Natural killer cell (primary cell): ENCODE measurements around the gene ZNF521. TPM values are rescaled to one million over a fixed set of nuclear protein-coding genes. Genes with fewer than 3 reads are reported as not detected.

Source experiments
- ATAC-seq, 3 donors: fragments of 150-1000 bp in 2 of 3; fragments of 200-7000 bp in 1 of 3; cut with Tn5 transposase; 1 replicate in 1 of 3; 2 replicates in 2 of 3; pipeline ENCODE4 v1.10.0; 2021; ENCODE audit warnings: mild to moderate bottlenecking in 2 of 3, moderate library complexity in 2 of 3
- DNase-seq, 2 donors: peaks; one replicate each; pipeline versions ENCODE4 v3.0.0 to v3.0.0-alpha.2; 2013 to 2021; ENCODE audit warnings: mixed read lengths in 1 of 2
- H3K27ac ChIP-seq: one replicate; pipeline ENCODE4 v1.5.1; 2013; ENCODE audit warnings: mild to moderate bottlenecking, low read length
- H3K27me3 ChIP-seq: one replicate; pipeline ENCODE4 v1.6.1; 2013; ENCODE audit warnings: low read length; ENCODE audit not compliant: control insufficient read depth, insufficient read depth
- H3K36me3 ChIP-seq: one replicate; pipeline ENCODE4 v1.6.1; 2013; ENCODE audit warnings: low read length; ENCODE audit not compliant: control insufficient read depth, insufficient read depth
- H3K4me1 ChIP-seq: one replicate; pipeline ENCODE4 v1.6.1; 2013; ENCODE audit warnings: low read length; ENCODE audit not compliant: control insufficient read depth, insufficient read depth
- H3K4me3 ChIP-seq: one replicate; pipeline ENCODE4 v1.5.1; 2013; ENCODE audit warnings: low read length
- H3K9me3 ChIP-seq: one replicate; pipeline ENCODE4 v1.6.1; 2013; ENCODE audit warnings: low read length; ENCODE audit not compliant: control insufficient read depth, insufficient read depth
- H3K27ac Mint-ChIP-seq, 2 donors: one replicate each; pipeline ENCODE4 v1.8.0; 2022; ENCODE audit warnings: mild to moderate bottlenecking in 2 of 2, mixed read lengths in 2 of 2, moderate library complexity in 1 of 2
- H3K27me3 Mint-ChIP-seq, 2 donors: one replicate each; pipeline ENCODE4 v1.8.0; 2022; ENCODE audit warnings: low read depth in 2 of 2, mixed read lengths in 2 of 2
- H3K36me3 Mint-ChIP-seq: one replicate; pipeline ENCODE4 v1.8.0; 2022; ENCODE audit warnings: mixed read lengths
- H3K4me1 Mint-ChIP-seq, 2 donors: one replicate each; pipeline ENCODE4 v1.8.0; 2022; ENCODE audit warnings: mixed read lengths in 2 of 2
- H3K4me3 Mint-ChIP-seq: one replicate; pipeline ENCODE4 v1.8.0; 2022; ENCODE audit warnings: mild to moderate bottlenecking, moderate library complexity, mixed read lengths
- H3K9me3 Mint-ChIP-seq, 2 donors: one replicate each; pipeline ENCODE4 v1.8.0; 2022; ENCODE audit warnings: mixed read lengths in 2 of 2
- WGBS: methylation state at CpG from one replicate; pipeline ENCODE4 v1.1.7; 2013; ENCODE audit warnings: missing lambda C conversion rate; ENCODE audit not compliant: insufficient coverage; 5-methylcytosine and 5-hydroxymethylcytosine counted together
- intact Hi-C: fragments of 100-400 bp; cut with micrococcal nuclease; formaldehyde crosslinking; loops from one replicate; pipeline ENCODE4 v1.14.2; 2022
- total RNA-seq, 4 donors: library from RNA; stranded (reverse); fragments of 120-200 nt in 1 of 4; gene quantifications; one replicate each; pipeline versions ENCODE4 v1.2.3 to v1.2.4, GENCODE V29; 2013 to 2022
- TF ChIP-seq, protein P1 (sequence below): fragments of 200-600 bp; IDR thresholded peaks from one replicate; pipeline ENCODE4 v1.8.0; 2022; ENCODE audit warnings: antibody characterized with exemption

Gene ZNF521
- total RNA-seq, 3 donors from 2014 or later (not counting 1 experiment from before 2014, with no cell fraction given), result 0.19 to 3.5 (median 0.54) TPM

DNA sequence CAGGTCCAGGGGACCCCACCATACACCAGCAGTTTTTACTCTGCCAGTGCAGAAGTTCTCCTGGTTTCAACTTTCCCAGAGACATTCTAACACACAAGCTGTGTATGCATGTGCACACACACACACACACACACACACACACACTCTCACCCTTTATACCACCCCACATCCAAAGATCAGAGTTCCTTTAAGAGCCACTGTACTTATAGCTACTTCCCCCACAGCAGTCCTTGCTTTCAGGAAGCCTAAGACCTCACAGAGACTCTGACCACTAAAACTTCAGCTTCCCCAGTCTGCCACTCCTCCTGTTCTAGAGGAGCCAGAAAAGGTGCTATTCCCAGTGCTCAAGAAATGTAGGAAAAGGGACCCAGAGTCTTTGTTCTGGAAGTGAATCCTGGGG lies 107.8 kb downstream of the ZNF521 start:
- H3K27me3 ChIP-seq, result no peaks in the 10 kb centered on the region
- intact Hi-C loops, result no loop called here
- no peak overlapping the region for H3K27ac ChIP-seq
- H3K4me3 ChIP-seq, result no peak overlapping the region
- Mint-ChIP-seq H3K4me3 (no peak overlapping the region), H3K27me3 (no peaks in the 10 kb centered on the region), H3K4me1 (peaks cover 0 to 4% of the 10 kb centered on the region in 2 donors), H3K36me3 (no peaks in the 10 kb centered on the region), H3K27ac (no peak overlapping the region), H3K9me3 (no peaks in the 10 kb centered on the region)
- no peak for DNase-seq
- no peaks in the 10 kb centered on the region for H3K36me3 ChIP-seq
- TF ChIP-seq, protein P1, sequence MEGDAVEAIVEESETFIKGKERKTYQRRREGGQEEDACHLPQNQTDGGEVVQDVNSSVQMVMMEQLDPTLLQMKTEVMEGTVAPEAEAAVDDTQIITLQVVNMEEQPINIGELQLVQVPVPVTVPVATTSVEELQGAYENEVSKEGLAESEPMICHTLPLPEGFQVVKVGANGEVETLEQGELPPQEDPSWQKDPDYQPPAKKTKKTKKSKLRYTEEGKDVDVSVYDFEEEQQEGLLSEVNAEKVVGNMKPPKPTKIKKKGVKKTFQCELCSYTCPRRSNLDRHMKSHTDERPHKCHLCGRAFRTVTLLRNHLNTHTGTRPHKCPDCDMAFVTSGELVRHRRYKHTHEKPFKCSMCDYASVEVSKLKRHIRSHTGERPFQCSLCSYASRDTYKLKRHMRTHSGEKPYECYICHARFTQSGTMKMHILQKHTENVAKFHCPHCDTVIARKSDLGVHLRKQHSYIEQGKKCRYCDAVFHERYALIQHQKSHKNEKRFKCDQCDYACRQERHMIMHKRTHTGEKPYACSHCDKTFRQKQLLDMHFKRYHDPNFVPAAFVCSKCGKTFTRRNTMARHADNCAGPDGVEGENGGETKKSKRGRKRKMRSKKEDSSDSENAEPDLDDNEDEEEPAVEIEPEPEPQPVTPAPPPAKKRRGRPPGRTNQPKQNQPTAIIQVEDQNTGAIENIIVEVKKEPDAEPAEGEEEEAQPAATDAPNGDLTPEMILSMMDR, result no peak
- H3K9me3 ChIP-seq, result no peaks in the 10 kb centered on the region
- ATAC-seq, result no peak
- H3K4me1 ChIP-seq, result no peaks in the 10 kb centered on the region

DNA sequence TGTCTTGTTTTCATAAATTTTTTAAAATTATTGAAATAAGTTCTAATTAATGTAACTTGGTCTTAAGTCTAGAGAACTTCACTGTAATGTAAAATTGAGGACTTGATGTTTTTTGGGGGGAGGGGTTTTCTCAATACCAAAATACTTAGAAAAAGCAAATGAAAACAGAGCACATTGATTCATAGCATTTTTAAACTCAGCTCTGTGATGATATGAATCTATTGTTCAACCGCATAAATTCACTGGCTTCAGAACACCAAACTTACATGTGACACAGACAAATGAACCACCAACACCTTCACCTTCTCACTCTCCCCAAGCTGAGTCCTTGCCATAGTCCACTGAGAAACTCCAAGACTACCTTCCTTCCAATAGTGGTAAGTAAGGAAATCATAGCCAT lies 108.2 kb downstream of the ZNF521 start:
- Mint-ChIP-seq H3K27me3 (no peaks in the 10 kb centered on the region), H3K36me3 (no peaks in the 10 kb centered on the region), H3K9me3 (no peaks in the 10 kb centered on the region), H3K4me1 (peaks cover 0 to 4% of the 10 kb centered on the region in 2 donors), H3K4me3 (no peak overlapping the region), H3K27ac (no peak overlapping the region)
- Histone ChIP-seq H3K36me3 (no peaks in the 10 kb centered on the region), H3K4me1 (no peaks in the 10 kb centered on the region), H3K4me3 (no peak overlapping the region), H3K27ac (no peak overlapping the region), H3K9me3 (no peaks in the 10 kb centered on the region), H3K27me3 (no peaks in the 10 kb centered on the region)
- no peak for ATAC-seq
- intact Hi-C loops, result no loop called here
- no peak for DNase-seq
- TF ChIP-seq, protein P1, result no peak
- WGBS, result 20% methylated on average over 1 of the region's 1 CpG

DNA sequence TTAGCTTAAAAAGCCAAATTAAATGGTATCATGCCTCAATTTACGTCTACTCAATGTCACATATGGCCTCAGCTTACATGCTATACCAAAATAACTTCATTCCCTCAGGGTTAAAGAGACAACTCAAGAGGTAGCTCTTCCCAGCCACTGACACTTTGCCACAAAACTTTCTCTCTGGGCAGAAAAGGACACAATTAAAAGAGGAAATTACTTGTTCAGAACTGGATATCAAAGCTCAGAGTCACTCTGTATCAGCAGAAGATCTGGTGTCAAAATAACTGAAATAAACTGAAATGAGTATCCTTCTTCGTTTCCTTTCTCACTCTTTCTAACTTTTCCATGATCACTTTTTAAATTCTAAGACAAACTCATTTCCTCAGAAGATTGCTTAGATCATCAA lies 108.7 kb downstream of the ZNF521 start:
- Mint-ChIP-seq H3K36me3 (no peaks in the 10 kb centered on the region), H3K27ac (no peak overlapping the region), H3K9me3 (no peaks in the 10 kb centered on the region), H3K27me3 (no peaks in the 10 kb centered on the region), H3K4me1 (peaks cover 0 to 4% of the 10 kb centered on the region in 2 donors), H3K4me3 (no peak overlapping the region)
- no peaks in the 10 kb centered on the region for H3K4me1 ChIP-seq
- intact Hi-C loops, result no loop called here
- no peaks in the 10 kb centered on the region for H3K36me3 ChIP-seq
- no peak overlapping the region for H3K27ac ChIP-seq
- DNase-seq (no peak), ATAC-seq (no peak)
- H3K4me3 ChIP-seq, result no peak overlapping the region
- no peaks in the 10 kb centered on the region for H3K27me3 ChIP-seq
- WGBS, result 72% methylated on average over 2 of the region's 2 CpGs
- H3K9me3 ChIP-seq, result no peaks in the 10 kb centered on the region
- TF ChIP-seq, protein P1, result no peak

DNA sequence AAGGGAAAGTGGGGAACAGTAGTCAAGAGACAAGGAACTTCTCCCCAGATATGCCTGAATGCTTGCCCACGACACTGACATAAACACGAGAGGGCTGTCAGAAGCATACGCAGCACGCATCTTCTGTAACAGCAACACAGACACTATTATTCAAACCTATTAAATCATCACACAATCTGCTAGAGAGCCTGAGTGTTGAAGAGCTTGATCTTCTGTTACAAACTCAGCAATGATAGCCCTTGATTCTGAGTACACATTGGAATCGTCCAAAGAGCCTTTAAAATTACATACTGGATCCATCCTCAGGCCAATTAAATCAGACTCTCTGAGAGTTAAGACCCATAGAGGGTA lies 111.6 kb downstream of the ZNF521 start:
- Histone ChIP-seq H3K4me3 (no peak overlapping the region), H3K36me3 (no peaks in the 10 kb centered on the region), H3K9me3 (no peaks in the 10 kb centered on the region), H3K27me3 (no peaks in the 10 kb centered on the region), H3K27ac (no peak overlapping the region), H3K4me1 (no peaks in the 10 kb centered on the region)
- TF ChIP-seq, protein P1, result no peak
- WGBS, result 76% methylated on average over 5 of the region's 5 CpGs
- no peaks in the 10 kb centered on the region for H3K9me3 Mint-ChIP-seq
- peaks cover 0 to 4% of the 10 kb centered on the region in 2 donors for H3K4me1 Mint-ChIP-seq
- ATAC-seq, result no peak
- no peaks in the 10 kb centered on the region for H3K27me3 Mint-ChIP-seq
- intact Hi-C loops, result no loop called here
- H3K4me3 Mint-ChIP-seq, result no peak overlapping the region
- H3K36me3 Mint-ChIP-seq, result no peaks in the 10 kb centered on the region
- H3K27ac Mint-ChIP-seq, result no peak overlapping the region
- DNase-seq, result no peak
